HT-29 (cell line): ENCODE measurements around the gene ST6GALNAC3. TPM values are rescaled to one million over a fixed set of nuclear protein-coding genes. Genes with fewer than 3 reads are reported as not detected.
"Not testable (repeated sequence)": the region's sequence is repeated elsewhere in the genome, so short reads cannot be mapped to it uniquely, and the experiment has no call there.

Experiments
- DNase-seq: peaks from one replicate; pipeline ENCODE4 v3.0.0-alpha.2; 2015; ENCODE audit warnings: low spot score
- total RNA-seq: library from RNA; depleted of rRNA; stranded (reverse); fragments of >200 nt; shearing (Covaris generic); gene quantifications from 2 replicates; pipeline ENCODE4 v1.2.3, GENCODE V29; 2014; rRNA removed

ST6GALNAC3 gene
- not detected in 2 replicates for total RNA-seq

DNA sequence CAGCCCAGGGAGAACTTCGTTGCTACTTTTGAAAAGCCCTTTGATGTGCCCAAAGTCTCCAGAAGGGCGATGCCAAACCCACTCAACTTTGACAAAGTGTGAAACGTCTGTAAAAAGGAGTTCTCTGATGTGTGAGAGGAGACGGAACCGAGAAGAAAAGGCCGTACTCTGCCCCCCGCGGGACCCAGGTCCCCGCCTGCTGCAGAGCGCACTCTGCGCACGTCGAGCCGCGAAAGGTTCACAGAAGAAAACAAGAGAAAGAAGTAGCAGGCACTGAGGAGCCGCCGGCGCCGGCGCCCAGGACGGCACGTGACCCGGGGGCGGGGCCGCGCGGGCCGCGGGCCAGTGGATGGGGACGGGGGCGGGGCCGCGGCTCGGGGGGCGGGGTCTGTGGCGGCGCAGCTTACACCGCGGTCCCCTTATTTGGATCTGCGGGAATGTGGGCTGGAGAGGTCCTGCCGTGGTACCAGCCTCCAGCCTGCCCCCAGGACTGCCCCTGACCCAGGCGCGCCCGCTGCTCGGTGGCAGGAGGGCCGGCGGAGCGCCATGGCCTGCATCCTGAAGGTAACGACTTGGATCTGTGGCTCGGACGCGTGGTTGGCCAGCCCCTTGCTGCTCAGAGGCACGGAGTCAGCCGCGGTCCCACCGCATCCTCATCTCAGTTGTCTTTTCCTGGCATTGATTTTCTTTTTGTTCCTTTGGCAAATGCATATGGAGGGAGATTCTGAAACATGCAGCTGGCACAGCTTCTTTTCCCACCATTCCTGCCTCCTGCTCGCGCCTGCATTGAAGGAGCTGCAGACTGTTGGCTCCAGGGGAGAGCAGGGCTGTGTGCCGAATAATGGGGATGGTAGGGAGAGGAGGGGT, at the start of gene ST6GALNAC3:
Gene ST6GALNAC3 (plus strand): TSS at position 426 of the 867 bp plus-strand sequence.
- peak; percentile 56 for DNase-seq

DNA sequence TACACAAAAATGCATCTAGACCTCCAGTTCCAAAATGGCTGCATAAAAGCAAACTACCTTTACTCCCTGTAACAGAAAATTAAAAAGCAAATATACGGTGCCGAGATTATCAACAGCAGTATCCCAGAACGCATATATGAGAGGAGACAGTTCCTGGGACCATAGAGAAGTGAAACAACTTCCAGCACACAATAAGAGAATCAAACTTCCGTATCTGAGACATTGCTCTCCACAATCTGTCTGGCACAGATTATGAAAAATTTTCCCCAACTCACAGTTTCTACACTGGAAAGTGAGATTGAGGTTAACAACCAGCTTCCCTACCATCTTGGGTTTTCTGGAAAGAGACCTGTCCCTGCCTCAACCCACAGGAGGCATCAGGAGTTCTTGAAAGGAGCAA, 47.2 kb upstream of the ST6GALNAC3 start:
- DNase-seq: no peak

GRCh38 chr1:76029331-76029730, 45.2 kb upstream of the ST6GALNAC3 start:
- no peak for DNase-seq

- no peak for DNase-seq
These were observed 43.0 kb upstream of the ST6GALNAC3 start for GRCh38 chr1:76031496-76031895.

DNA sequence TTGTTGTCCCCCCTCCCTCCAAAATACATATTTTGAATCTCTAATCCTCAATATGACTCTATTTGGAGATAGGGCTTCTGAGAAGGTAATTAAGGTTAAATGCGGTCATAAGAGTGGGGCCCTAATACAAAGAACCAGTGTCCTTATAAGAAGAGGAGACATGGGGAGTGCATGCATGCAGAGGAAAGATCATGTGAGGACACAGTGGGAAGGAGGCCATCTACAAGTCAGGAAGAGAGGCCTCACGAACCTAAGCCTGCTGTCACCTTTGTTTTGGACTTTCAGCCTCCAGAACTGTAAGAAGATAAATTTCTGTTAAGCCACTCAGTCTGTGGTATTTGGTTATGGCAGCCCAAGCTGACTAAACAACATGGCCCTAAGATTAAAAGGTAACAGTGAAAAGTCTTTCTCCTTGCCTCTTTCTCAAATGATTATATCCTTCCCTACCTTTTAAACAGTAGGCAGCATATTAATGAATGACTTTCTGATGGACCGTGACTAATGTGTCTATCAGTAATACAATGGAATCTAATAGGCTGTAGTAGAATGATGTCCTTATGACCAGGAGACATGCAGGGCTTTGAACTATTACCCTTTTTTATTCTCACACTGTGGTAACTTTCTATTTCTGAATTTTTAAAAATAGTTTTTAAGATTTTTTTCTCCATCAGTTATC, 40.6 kb upstream of the ST6GALNAC3 start:
- no peak for DNase-seq

DNA sequence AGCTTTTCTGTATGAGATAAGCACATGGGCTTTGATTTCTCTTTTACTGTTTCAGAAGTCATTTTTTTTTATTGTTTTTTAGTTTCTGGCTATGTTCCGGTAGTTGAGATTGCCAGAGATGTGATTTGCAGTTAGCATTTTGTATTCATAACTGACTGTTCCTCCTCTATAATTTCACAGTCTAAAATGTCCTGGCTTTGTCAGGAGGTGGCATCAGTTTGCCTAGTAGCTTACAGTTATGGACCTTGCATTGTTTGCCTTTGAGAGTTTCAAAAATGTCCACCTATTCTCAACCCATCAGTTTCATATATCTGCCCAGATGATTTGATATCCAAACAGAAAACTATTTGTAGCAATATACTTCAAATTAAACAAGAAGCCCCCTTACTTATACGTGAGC, 39.5 kb upstream of the ST6GALNAC3 start:
- peak; percentile 13 for DNase-seq

- DNase-seq: no peak
These were observed 37.2 kb upstream of the ST6GALNAC3 start for GRCh38 chr1:76037324-76037723.

GRCh38 chr1:76038287-76039004, 36.1 kb upstream of the ST6GALNAC3 start:
- DNase-seq: no peak

GRCh38 chr1:76046149-76046548, 28.4 kb upstream of the ST6GALNAC3 start:
- no peak for DNase-seq

GRCh38 chr1:76048219-76048618, 26.3 kb upstream of the ST6GALNAC3 start:
- no peak for DNase-seq

DNA sequence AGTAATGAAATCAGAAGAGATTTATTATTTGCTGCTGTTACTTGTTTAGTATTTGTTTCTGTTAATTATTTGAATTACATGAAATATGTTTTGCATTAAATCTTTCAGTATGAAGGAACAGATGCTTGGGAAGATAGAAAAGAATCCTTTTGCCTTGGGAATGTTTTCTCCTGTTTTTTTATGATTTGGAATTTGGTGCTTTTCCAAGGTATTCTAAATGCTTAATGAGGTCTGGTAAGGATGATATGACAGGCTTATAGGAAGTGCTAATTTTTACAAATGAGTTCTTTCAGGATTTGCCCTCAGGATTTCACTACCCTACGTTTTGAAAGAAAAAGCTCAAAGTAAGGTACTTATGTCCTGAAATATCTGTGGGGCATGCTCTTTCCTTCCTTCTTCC, 25.6 kb upstream of the ST6GALNAC3 start:
- no peak for DNase-seq

GRCh38 chr1:76049498-76049897, 25.0 kb upstream of the ST6GALNAC3 start:
- no peak for DNase-seq

DNA sequence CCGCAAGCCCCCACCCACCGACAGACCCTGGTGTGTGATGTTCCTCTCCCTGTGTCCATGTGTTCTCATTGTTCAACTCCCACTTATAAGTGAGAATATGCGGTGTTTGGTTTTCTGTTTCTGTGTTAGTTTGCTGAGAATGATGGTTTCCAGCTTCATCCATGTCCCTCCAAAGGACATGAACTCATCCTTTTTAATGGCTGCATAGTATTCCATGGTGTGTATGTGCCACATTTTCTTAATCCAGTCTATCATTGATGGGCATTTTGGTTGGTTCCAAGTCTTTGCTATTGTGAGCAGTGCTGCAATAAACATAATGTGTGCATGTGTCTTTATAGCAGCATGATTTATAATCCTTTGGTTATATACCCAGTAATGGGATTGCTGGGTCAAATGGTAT, 24.5 kb upstream of the ST6GALNAC3 start:
- not testable (repeated sequence) for DNase-seq

DNA sequence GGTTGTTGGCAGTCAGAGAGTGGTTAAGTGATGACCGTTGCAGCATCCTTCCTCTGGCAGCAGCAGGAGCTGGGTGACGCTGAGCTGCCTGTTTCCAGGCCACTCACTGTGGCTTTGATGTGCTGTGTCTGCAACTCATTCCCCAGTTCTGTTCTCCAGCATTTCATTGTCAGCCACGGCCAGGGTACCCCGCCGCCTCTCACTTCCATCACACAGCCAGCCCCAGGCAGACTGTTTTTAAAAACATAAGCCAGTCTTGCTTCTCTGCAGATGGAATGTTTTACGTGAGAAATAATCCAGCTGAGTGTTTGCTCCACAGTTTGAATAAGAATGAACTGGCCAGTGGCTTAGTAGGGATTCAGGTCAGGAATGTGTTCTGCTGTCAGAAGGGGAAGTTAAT, 21.5 kb upstream of the ST6GALNAC3 start:
- no peak for DNase-seq

GRCh38 chr1:76054359-76054758, 20.2 kb upstream of the ST6GALNAC3 start:
- no peak for DNase-seq

DNA sequence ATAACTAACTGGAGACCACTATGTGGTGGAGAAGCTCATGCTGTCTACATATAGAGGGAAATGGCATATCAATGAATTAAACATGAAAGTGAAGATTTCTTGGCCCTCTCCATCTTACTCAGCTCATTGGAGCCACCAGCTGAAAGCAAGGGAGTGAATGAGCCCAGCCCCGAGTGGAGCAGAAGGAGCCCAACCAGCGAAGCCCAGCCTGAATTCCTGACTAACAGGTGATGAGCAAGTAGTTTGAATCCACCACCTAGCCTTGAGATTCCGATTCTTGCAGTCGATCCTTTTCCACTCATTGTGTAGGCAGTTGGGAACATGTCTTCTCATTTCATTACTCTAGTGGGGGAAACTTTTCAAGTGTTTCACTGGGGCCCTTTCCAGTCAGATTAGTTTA, 18.6 kb upstream of the ST6GALNAC3 start:
- DNase-seq: no peak

DNA sequence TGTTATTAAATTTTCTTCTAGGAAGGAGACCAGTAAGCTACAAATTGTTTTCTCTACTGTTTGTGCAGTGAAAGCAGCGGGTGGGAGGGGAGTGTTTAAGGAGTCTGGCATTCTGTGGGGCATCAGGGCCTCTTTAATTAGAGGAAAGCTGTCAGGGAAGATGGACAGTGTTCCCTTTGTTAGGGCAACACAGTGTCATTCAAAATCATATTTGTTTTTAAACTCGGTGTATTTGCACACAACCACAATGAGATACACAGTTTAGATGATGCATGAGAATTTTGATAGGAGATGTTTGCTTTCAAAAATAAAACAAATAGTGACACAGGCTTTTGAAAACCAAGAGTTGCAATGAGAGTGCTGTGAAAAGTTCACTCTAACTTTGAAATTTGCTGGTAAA, 15.1 kb upstream of the ST6GALNAC3 start:
- DNase-seq: no peak

- DNase-seq: no peak
These were observed 9.3 kb upstream of the ST6GALNAC3 start for GRCh38 chr1:76065270-76065669.

DNA sequence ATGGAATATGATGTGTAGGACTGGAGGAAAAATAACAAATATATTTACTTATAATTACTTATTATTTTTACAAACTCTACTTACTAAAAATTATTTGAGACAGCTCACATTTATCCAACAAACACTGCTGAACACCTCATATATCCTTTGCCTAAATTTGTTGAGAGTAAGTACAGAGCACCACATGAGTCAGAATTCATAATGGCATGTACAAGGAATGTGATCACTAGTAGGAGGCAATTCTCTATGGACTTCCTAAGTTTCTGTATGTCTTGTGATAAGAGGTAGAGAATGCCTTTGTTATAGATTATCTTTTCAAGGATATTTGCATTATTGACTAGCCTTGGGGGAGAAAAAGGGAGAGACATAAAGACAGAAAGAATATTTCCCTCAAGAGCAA, 8.2 kb upstream of the ST6GALNAC3 start:
- DNase-seq: no peak

- DNase-seq: no peak
These were observed 6.0 kb upstream of the ST6GALNAC3 start for GRCh38 chr1:76068542-76068941.

GRCh38 chr1:76068953-76069561, 5.5 kb upstream of the ST6GALNAC3 start:
- DNase-seq: no peak

DNA sequence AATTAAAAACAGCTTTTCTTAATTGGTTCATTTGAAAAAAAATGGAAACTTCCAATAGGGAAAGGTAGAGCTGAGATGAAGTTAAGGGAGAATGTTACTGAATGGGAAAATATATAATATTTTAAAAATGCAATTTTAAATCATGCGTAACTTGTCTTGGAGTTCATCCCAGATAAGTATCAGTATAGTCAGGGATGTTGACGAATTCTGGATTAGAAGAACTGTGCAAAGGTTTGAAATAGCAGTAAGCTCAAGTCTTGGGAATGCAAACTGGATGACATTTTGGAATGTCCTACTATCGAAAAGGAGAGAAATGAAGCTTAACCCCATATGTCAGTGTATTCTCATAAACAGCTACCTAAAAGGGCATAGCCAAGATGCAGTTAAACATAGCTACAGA, 4.0 kb upstream of the ST6GALNAC3 start:
- DNase-seq: no peak
